Measurements from ENCODE around the gene TNFAIP3.

Gene TNFAIP3

GRCh38 chr6:137904822-137905617, 38.0 kb downstream of the TNFAIP3 start:
- DNase-seq = no peak

DNA sequence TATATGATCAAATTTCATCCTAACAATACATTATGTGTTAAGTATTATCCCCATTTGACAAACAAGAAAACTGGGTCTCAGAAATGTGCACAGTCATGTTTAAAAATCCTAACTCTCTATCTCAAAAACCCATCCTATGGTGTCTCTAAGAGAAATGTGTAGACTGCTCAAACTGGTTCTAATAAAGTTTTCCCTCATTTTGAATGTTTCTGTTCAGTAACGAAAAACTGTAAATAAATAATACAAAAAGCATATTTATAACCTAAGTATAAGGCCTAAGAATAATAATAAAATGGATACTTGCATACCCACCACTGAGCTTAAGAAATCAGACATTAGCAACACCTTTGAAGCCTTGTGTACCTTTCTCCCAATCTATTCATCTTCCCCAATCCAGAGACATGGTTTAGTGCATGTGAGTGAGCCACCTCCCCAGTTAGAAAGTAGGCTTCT, 39.0 kb downstream of the TNFAIP3 start:
- DNase-seq = no peak

GRCh38 chr6:137907170-137907569, 40.1 kb downstream of the TNFAIP3 start:
- DNase-seq = no peak

DNA sequence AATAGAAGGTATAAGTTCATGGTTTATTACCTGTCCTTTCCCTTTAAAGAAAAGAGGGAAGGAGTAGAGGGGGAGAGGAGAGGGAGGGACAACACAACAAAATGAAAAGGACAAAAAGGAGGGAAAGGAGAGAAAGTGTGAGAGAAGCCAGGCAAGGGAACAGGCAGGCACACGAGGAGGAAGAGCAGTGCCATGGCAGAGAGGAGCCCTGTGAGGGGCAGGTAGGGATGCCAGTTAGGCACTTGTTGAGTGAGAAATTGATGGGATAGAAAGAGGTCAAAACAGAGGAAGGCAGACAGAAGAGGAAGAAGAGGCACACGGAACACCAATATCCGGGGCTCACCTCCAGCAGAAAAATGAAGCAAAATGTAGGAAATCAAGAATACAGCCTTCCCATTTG, 42.5 kb downstream of the TNFAIP3 start:
- no peak for DNase-seq

DNA sequence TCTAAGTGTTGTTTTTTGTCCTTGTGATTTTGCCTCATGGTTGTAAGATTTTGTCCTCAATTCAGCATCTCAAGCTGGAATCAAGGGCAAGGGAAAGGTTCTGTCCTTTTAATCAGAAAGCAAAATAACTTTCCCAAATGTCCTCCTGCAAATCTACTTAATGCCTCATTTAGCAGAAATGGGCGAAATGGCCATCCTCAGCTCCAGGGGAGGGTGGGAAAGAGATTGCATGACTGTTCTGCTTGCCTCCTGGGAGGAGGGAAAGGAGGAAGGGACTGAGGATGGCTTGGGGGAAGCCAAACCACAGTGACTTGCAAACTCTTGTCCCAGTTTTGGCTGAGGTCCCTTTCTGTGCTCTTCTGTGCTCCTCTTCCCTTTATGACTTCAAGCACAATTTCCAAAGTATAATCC, 43.4 kb downstream of the TNFAIP3 start:
- no peak for DNase-seq

DNA sequence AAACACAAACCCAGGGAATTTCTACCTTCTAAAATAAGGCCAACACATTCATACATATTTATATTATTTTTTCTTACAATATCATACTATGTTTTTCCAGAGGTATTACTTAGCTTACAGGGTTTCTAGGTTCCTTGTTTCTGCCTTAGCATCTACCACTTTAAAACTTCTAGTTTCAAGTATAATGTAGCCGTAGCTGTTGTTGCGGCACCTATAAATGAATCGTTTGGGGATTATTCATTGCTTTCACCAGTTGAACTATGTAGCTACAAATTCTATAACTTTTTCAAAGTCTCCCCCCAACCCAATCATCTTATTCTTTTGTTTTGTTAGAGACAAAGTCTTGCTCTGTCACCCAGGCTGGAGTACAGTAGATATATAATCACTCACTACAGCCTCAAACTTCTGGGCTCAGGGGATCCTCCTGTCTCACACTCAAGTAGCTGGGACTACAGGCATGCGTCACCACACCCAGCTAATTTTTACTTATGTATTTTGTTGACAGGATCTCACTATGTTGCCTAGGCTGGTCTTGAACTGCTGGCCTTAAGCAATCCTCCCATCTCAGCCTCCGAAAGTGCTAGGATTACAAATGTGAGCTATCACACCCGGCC, 43.9 kb downstream of the TNFAIP3 start:
- DNase-seq = no peak

DNA sequence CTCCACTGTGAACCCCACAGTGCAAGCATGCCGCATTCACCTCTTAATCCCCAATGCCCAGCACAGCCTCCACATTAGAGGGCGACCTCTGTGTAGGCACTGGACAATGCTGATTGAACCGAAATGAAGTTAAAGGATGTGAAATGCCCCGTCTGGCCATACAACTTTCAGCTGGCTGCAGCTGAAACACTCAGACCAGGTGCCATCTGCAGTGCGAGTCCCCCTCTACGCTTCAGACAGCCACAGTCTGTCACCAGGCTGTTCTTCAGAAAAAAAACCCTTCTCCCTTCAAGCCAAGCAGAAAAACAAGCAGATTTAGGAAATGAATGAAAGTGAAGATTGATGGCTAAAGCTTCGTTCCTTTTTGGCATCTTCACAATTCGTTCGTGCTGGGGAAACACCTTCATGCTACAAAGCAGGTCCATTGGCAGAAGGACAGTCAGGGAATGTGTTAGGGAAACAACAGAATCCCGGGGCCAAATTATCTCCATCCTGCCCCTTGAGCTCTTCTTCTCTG, 44.7 kb downstream of the TNFAIP3 start:
- DNase-seq = no peak

DNA sequence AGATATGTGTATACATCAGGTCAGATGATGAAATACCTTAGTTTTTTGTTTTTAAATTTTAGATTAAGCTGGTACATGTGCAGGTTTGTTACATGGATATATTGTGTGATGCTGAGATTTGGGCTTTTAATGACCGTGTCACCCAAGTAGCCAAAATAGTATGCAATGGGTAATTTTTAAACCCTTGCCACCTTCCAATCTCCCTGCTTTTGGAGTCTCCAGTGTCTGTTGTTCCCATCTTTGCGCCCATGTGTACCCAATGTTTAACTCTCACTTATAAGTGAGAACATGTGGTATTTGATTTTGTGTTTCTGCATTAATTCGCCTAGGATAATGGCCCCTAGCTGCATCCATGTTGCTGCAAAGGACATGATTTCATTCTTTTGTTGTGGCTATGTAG, 45.8 kb downstream of the TNFAIP3 start:
- DNase-seq = no peak

- no peak for DNase-seq
These were observed 46.4 kb downstream of the TNFAIP3 start for GRCh38 chr6:137913434-137913833.

- DNase-seq = no peak
These were observed 47.0 kb downstream of the TNFAIP3 start for GRCh38 chr6:137913996-137914529.

DNA sequence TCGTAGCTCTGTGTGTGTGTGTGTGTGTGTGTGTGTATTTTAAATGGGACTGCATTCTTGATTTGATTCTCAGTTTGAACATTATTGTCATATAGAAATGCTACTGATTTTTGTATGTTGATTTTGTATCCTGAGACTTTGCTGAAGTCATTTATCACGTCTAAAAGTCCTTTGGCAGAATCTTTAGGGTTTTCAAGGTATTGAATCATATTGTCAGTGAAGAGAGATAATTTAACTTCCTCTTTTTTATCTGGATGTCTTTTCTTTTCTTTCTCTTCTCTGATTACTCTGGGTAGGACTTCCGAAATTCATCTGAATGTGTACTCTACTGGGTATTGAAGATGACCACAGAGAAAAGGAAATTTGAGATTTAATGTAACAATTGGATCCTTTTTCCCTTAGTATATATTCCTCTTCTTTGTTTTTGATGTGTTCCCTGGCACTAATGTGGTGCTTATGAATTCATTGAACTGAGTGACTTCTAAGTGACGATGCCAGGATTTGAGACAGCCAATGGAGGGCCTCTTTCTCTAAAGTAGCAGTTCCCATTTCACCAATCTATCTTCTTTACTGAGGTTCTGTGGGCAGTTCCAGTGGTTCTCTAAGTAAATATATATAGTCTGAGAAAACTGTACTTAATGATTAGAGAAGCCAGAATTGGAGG, 47.6 kb downstream of the TNFAIP3 start:
- DNase-seq = no peak

DNA sequence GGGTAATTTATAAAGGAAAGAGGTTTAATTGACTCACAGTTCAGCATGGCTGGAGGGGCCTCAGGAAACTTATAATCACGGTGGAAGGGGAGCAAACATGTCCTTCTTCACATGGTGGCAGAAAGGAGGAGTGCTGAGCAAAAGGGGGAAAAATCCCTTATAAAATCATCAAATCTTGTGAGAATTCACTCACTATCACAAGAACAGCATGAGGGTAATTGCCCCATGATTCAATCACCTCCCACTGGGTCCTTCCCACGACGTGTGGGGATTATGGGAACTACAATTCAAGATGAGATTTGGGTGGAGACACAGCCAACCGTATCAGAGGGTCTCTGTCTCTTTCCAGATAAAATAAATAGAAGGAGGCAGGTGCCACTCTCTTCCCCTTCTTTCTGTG, 48.7 kb downstream of the TNFAIP3 start:
- DNase-seq = no peak

GRCh38 chr6:137917551-137918325, 50.7 kb downstream of the TNFAIP3 start:
- no peak for DNase-seq

DNA sequence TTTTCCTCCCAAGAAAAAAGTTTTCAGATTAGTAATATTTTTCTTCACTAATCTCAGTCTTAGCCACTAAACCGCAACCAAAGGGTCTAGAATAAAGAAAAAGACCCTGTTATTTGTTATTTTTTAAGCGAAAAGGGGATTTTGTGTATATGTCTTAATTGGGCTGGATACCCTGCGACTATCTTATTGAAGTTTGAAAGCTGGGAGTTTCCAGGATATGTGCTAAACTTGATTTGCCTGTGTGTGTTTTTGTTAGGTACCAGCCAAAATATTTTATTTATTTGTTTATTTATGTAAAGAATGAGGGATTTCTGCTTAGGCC, 52.4 kb downstream of the TNFAIP3 start:
- no peak for DNase-seq

GRCh38 chr6:137919837-137920730, 53.0 kb downstream of the TNFAIP3 start:
- no peak for DNase-seq

GRCh38 chr6:137921823-137922222, 54.8 kb downstream of the TNFAIP3 start:
- no peak for DNase-seq

- no peak for DNase-seq
These were observed 57.0 kb downstream of the TNFAIP3 start for GRCh38 chr6:137923866-137924653.

GRCh38 chr6:137925141-137925698, 58.2 kb downstream of the TNFAIP3 start:
- no peak for DNase-seq

- DNase-seq = no peak
These were observed 59.2 kb downstream of the TNFAIP3 start for GRCh38 chr6:137926207-137926731.

GRCh38 chr6:137926985-137927384, 59.9 kb downstream of the TNFAIP3 start:
- no peak for DNase-seq
